ENCODE data around the gene FRK.
"Not testable (repeated sequence)": the region's sequence is repeated elsewhere in the genome, so short reads cannot be mapped to it uniquely, and the experiment has no call there.

FRK gene

GRCh38 chr6:116101302-116101718, 40.6 kb upstream of the FRK start:
- TF ChIP-seq CTCF (IDR thresholded peaks at IDR 0.05; ENCODE audit: extremely low read depth, missing control alignments): no peak
- no peak for DNase-seq (ENCODE audit: low spot score)

GRCh38 chr6:116100419-116101301, 40.0 kb upstream of the FRK start, which contains the start of gene NT5DC1:
TSS of gene NT5DC1 (plus strand) at chr6:116100853. CDS start at chr6:116100931, 78 bp downstream.
- peak; percentile 0 for TF ChIP-seq CTCF (IDR thresholded peaks at IDR 0.05; ENCODE audit: extremely low read depth, missing control alignments)
- peak; percentile 94 for DNase-seq (ENCODE audit: low spot score)

- no peak for TF ChIP-seq CTCF (IDR thresholded peaks at IDR 0.05; ENCODE audit: extremely low read depth, missing control alignments)
- no peak for DNase-seq (ENCODE audit: low spot score)
These were observed 38.3 kb upstream of the FRK start for GRCh38 chr6:116099036-116099435.

GRCh38 chr6:116096979-116097816, 36.5 kb upstream of the FRK start:
- no peak for DNase-seq (ENCODE audit: low spot score)
- TF ChIP-seq CTCF (IDR thresholded peaks at IDR 0.05; ENCODE audit: extremely low read depth, missing control alignments): no peak

GRCh38 chr6:116096048-116096759, 35.5 kb upstream of the FRK start:
- not testable (repeated sequence) for DNase-seq (ENCODE audit: low spot score)

- TF ChIP-seq CTCF (IDR thresholded peaks at IDR 0.05; ENCODE audit: extremely low read depth, missing control alignments): no peak
- no peak for DNase-seq (ENCODE audit: low spot score)
These were observed 33.4 kb upstream of the FRK start for GRCh38 chr6:116094041-116094440.

- no peak for TF ChIP-seq CTCF (IDR thresholded peaks at IDR 0.05; ENCODE audit: extremely low read depth, missing control alignments)
- DNase-seq (ENCODE audit: low spot score): no peak
These were observed 29.6 kb upstream of the FRK start for GRCh38 chr6:116090251-116090650.
